DMS114 treated with DMSO at 0.1 percent for 48 hours (cell line): ENCODE data around the gene IL16.
"Not testable (repeated sequence)": the region's sequence is repeated elsewhere in the genome, so short reads cannot be mapped to it uniquely, and the experiment has no call there.

Experiments used
- DNase-seq: peaks from one replicate; lab custom pipeline; 2025; ENCODE audit not compliant: unreplicated experiment; lab: John Stamatoyannopoulos, UW

IL16 gene

GRCh38 chr15:81331600-81331999 lies 134.9 kb downstream of the IL16 start:
- DNase-seq, result no peak

DNA sequence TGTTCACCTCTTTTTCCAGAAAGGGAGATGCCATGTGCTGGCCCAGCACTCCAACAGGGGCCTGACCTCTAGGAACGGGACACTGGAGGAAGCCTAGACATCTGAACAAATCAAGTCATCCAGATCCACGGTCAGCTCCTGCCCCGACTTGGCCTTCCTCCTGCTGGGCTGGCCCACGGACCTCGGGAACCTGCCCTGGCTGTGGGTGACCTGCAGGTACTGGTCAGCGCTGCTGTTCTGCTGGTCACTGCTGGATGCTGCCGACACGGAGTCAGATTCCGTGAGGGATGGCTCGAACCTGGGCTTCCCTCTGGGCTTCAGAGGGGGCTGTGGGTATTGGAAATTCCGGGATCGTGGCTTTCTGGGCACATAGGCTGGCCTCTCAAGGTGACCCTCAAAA lies 135.6 kb downstream of the IL16 start:
- no peak for DNase-seq

- no peak for DNase-seq
Measured at GRCh38 chr15:81333363-81333762, 136.7 kb downstream of the IL16 start.

DNA sequence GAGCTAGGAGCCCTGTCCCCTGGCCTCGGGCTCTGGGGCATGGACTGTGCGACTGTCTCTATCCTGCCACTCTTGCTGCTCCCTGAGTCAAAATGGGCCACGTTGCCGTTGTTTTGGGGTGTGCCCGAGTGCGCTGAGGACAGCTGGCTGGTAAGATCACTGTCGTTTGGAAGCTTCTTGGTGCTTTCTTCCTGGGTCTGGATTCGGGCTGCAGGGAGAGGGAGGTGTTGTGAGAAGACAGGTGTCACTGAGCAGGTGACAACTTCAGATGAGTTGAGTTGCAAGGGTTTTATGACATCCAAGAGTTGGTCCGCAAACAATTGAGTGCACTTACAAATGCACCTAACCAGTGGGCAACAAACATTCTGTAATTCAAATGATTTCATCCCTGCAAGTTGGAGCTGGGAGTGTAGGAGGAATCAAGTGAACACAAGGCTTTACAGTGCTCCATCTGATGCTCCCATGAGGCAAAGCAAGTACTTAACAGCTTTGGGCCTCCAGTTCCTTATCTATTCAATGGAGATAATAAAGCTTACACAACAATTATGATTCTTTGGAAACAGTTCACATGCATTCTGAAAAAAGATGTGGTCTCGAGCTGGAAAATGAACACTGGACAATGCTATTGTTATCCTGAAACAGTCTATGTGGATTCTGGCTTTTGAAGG lies 138.2 kb downstream of the IL16 start:
- DNase-seq, result no peak

- DNase-seq, result no peak
Measured at GRCh38 chr15:81335631-81336030, 139.0 kb downstream of the IL16 start.

GRCh38 chr15:81336568-81336967 lies 139.9 kb downstream of the IL16 start:
- no peak for DNase-seq

DNA sequence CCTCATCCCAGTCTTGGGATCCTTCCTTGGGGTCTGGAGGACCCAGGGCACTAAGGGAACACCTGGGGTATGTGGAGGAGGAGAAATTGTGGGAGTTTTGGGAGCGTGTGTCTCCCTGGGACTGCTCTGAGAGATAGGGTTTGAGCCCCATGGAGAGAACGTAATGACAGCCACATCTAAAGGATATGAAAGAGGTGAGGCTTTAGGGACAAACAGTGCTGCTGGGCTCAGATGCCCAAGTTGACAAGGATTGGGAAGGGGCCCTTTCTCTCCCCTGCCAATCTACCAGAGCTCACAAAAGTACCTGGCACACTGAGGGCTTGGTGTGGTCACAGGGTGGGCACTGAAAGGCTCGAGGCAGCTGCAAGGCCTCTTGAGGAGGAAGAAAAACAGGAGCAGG lies 140.6 kb downstream of the IL16 start:
- DNase-seq, result no peak

DNA sequence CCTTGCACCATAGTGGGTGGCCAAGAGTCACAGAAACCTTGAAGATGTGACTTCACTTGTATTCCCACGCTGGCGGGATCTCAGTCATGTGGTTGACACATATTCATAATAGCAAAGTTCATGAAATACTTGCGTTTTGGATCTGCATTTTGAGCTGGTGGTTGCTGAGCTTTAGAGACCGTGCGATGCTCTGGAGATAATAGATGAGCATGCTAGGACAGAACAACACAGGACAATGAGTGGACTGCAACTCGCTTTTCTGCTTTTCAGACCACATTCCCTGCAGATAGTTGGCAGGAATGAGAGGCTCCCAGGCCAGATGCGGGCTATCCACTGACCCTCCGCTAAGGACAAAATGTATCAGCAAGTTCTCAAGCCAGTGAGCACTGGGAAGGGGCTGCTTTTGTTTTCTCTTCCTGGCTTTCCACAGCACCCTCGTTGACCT lies 141.1 kb downstream of the IL16 start:
- DNase-seq, result no peak

DNA sequence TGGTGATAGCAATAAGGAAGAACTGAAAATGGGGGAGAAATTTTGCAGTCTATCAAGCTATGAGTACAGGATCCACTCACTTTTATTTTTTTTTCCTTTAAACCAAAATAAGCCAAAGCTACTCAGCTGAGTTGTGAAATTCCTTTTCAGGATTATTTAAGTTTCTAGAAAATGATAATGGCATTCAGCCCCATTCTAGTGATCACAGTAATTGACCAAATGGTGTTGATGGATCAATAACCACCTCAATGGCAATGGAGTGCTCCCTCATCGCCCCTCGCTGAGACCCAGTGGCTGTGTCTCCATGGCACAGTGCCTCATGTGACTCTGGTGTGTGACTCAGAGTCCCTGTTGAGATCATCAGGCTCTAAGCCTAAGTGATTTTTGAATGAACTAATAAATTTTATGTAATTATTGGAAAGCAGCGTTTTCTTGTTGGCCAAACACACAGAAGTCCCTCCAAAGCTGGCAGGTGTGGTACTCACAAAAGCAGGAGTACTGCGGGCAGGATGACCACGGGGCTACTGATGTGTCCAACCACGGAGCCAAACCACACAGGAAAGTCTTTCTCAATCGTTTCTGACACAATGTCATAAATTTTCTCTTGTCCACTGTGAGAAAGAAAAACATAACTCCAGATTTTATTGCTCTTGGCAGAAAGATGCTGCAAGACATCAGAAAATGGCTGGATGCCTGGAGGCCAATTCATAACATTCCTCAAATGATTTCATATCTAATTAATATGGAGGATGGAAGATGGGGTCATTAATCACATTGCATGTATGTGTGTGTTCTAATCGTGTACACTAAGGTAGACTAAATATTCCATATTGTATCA lies 141.7 kb downstream of the IL16 start:
- DNase-seq, result no peak

- DNase-seq, result no peak
Measured at GRCh38 chr15:81339321-81339720, 142.6 kb downstream of the IL16 start.

DNA sequence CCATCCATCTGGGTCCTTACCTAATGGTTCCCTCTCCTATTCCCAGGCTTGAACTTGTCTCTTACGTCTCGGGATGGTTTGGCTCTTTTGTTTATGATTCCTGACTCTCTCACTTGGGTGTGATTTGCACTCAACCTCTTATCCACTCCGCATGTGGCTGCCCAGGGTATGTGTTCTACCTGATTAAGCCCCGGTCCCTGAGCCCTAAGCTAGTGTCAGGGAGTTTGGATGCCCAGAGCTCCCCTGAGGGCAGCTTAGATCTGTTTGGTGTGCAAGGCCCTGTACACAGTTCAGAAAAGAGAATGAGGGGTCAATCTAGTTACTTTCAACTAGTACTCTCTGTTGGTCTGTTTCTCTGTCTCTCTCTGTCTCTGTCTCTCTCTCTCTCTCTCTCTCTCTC lies 143.2 kb downstream of the IL16 start:
- no peak for DNase-seq

GRCh38 chr15:81341351-81341750 lies 144.7 kb downstream of the IL16 start:
- no peak for DNase-seq

GRCh38 chr15:81343371-81343770 lies 146.7 kb downstream of the IL16 start:
- DNase-seq, result no peak

DNA sequence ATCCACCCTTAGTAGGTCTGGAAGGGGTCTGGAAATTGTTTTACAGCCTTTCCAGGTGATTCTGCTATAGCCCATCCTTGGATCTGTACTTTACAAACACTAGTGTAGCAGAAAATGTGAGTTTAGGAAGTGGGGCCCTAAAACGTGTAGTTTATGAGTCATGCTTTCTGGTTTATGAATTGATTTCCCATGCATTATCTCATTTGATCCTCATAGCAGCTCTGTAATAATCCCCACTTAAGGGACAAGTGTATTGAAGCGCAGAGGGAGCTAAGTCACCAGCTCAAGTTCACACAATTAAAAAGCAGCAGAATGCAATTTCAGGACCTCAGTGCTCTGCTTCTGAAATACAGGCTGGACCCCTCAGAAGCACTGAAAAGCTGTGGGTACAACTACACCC lies 149.9 kb downstream of the IL16 start:
- no peak for DNase-seq

DNA sequence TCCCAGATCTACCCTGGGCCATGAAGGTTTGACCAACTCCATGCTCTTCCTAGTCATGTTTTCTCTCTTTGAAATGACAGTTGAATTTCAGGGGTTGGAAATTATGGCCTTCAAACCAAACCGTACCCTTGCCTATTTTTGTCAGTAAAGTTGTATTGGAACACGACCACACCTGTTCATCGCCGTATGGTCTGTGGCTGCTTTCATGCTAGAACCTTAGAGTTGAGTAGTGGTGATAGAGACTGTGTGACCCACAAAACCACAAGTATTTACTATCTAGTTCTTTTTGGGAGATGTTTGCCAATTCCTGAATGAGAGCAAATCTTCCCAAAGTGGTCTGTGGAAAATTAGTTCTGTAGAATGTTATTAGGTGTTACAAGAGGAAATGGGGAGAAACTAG lies 151.2 kb downstream of the IL16 start:
- DNase-seq, result no peak

DNA sequence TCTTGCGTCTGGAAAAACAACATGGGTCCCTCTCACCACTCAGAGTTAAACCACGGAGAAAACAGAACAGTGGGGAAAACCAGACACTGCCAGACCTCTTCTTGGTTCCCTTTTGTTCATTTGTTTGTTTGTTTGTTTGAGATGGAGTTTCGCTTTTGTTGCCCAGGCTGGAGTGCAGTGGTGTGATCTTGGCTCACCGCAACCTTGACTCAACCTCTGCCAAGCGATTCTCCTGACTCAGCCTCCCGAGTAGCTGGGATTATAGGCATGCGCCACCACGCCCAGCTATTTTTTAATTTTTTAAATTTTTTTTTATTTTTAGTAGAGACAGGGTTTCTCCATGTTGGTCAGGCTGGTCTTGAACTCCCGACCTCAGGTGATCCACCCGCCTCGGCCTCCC lies 152.0 kb downstream of the IL16 start:
- not testable (repeated sequence) for DNase-seq

- no peak for DNase-seq
Measured at GRCh38 chr15:81349271-81349670, 152.6 kb downstream of the IL16 start.

DNA sequence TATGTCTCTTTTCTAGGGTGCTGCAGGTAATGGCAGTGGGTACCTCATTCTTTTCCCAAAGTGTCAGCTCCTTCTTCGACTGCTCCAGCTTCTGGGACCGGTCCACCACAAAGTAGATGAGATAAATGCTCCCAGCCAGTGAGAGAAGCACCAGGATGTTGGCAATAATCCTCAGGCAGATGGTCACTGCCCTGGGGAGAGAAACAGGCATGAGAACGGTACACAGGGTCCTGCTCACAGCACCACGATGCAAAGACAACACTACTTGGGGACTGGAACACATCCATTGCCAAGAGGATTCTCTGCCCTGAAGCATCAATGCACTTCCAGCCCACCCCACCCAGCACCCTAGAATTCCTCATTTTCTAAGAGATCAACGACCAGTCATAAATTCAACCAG lies 155.0 kb downstream of the IL16 start:
- no peak for DNase-seq

DNA sequence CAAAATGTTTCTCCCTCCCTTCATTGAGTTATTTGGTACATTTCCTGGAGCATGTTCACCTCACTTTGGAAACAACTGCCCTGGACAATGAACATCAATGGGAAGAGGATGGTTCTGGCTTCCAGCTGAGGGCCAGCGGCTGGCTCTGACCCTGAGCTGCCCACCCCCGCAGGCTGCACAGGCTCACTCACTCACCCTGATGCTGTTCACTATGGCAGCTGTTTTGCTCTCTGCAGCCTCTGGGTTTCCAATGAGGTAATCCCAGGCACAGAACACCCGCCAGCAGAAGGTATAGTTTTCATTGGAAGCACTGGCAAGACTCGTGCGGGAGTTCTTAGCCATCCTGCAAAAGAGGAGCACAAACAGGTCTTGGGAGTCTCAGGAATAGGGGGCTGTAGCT lies 159.6 kb downstream of the IL16 start:
- no peak for DNase-seq

DNA sequence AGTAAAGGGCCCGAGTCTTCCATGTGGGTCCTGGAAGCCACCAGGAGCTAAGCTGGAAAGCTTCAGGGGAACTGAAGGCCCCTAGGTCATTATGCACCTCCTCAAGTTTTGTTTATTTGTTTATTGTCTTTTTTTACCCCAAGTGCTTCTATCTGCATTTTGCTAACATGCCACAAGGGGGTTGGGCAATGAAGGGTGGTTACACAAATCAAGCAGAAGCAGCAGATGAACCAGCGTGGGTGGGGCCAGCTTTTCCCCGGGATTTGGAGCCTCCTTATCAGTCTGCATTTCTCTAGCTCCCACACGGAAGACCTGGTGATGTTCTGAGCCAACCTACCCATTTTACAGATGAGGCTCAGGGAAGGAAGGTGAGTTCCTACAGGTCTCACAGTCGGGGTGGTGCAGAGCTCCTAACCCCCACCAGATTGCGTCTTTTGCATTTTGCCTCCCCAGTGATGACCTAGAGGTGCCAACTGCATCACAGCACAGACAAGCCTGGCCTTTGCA lies 160.6 kb downstream of the IL16 start:
- no peak for DNase-seq

- no peak for DNase-seq
Measured at GRCh38 chr15:81358248-81358647, 161.6 kb downstream of the IL16 start.

GRCh38 chr15:81360491-81360890 lies 163.8 kb downstream of the IL16 start:
- no peak for DNase-seq
